Naive thymus-derived CD8-positive, alpha-beta T cell (primary cell): ENCODE data around the gene OXCT2. TPM values are rescaled to one million over a fixed set of nuclear protein-coding genes. Genes with fewer than 3 reads are reported as not detected.
A peak's percentile ranks its signal among the peaks of the same experiment; 100 is the strongest.

Experiments used
- ATAC-seq, 2 donors: fragments of 150-1000 bp; cut with Tn5 transposase in 1 of 2; sonication (Bioruptor Pico), chemical (Tn5 transposase) in 1 of 2; 1 replicate in 1 of 2; 2 replicates in 1 of 2; pipeline ENCODE4 v1.10.0; 2021; ENCODE audit warnings: mild to moderate bottlenecking in 2 of 2, moderate library complexity in 2 of 2
- POLR2A ChIA-PET: fragments of 350-600 bp; sonication (Branson Sonifier 250); formaldehyde crosslinking; loops from one replicate; lab custom pipeline; 2021; ENCODE audit warnings: antibody characterized with exemption; lab: Charles Lee
- DNase-seq, 10 donors: peaks; one replicate each; pipeline versions ENCODE4 v3.0.0 to v3.0.0-alpha.2; 2020 to 2022
- H3K27ac Mint-ChIP-seq, 10 donors: one replicate each; pipeline ENCODE4 v1.8.0; 2020 to 2022; ENCODE audit warnings: mild to moderate bottlenecking in 10 of 10, mixed read lengths in 10 of 10, moderate library complexity in 4 of 10, inconsistent platforms in 1 of 10
- H3K27me3 Mint-ChIP-seq, 5 donors: one replicate each; pipeline ENCODE4 v1.8.0; 2021 to 2022; ENCODE audit warnings: mixed read lengths in 5 of 5
- H3K36me3 Mint-ChIP-seq, 3 donors: one replicate each; pipeline ENCODE4 v1.8.0; 2020 to 2022; ENCODE audit warnings: mixed read lengths in 3 of 3, mild to moderate bottlenecking in 2 of 3, inconsistent platforms in 1 of 3
- H3K4me1 Mint-ChIP-seq, 4 donors: one replicate each; pipeline ENCODE4 v1.8.0; 2021 to 2022; ENCODE audit warnings: mixed read lengths in 4 of 4
- H3K4me3 Mint-ChIP-seq, 10 donors: one replicate each; pipeline ENCODE4 v1.8.0; 2020 to 2022; ENCODE audit warnings: mild to moderate bottlenecking in 10 of 10, mixed read lengths in 10 of 10, moderate library complexity in 6 of 10, inconsistent platforms in 1 of 10
- H3K9me3 Mint-ChIP-seq, 9 donors: one replicate each; pipeline ENCODE4 v1.8.0; 2020 to 2022; ENCODE audit warnings: mixed read lengths in 9 of 9, mild to moderate bottlenecking in 3 of 9, inconsistent platforms in 1 of 9, moderate library complexity in 1 of 9
- polyA plus RNA-seq, 3 donors: library from polyadenylated mRNA; unstranded; fragments of 300-500 nt; fragmentation: Illumina TruSeq; gene quantifications; one replicate each; pipeline ENCODE4 v1.2.3, GENCODE V29; 2021
- total RNA-seq, 8 experiments: library from RNA in 2 of 8; stranded (reverse) in 2 of 8; gene quantifications; one replicate each; pipeline ENCODE4 v1.2.3 and lab custom pipeline; 2021 to 2026

The OXCT2 gene
- total and polyA plus RNA-seq, 5 experiments from 2014 or later = not detected

- no peaks in the 10 kb centered on the region for H3K27me3 Mint-ChIP-seq
- H3K4me3 Mint-ChIP-seq = no peak overlapping the region
- POLR2A ChIA-PET = no interaction called here
- H3K4me1 Mint-ChIP-seq = peaks cover 0 to 3% (median 0%) of the 10 kb centered on the region in 4 donors
- ATAC-seq = no peak
- H3K36me3 Mint-ChIP-seq = peaks cover 0 to 58% (median 16%) of the 10 kb centered on the region in 3 donors
- DNase-seq = no peak
- no peak overlapping the region for H3K27ac Mint-ChIP-seq
- H3K9me3 Mint-ChIP-seq = no peaks in the 10 kb centered on the region
Observed at GRCh38 chr1:39758556-39759435, 12.4 kb downstream of the OXCT2 start.

GRCh38 chr1:39757501-39757900, 13.6 kb downstream of the OXCT2 start:
- ATAC-seq = no peak
- no peak for DNase-seq
- H3K27ac Mint-ChIP-seq = peak overlapping the region in 1 of 10 donors; percentile 41
- H3K9me3 Mint-ChIP-seq = no peaks in the 10 kb centered on the region
- H3K27me3 Mint-ChIP-seq = no peaks in the 10 kb centered on the region
- POLR2A ChIA-PET = no interaction called here
- H3K4me3 Mint-ChIP-seq = no peak overlapping the region
- peaks cover 0 to 70% (median 20%) of the 10 kb centered on the region in 3 donors for H3K36me3 Mint-ChIP-seq
- H3K4me1 Mint-ChIP-seq = peaks cover 0 to 3% (median 0%) of the 10 kb centered on the region in 4 donors

- Mint-ChIP-seq H3K4me1 (peaks cover 0 to 2% (median 0%) of the 10 kb centered on the region in 4 donors), H3K4me3 (no peak overlapping the region), H3K36me3 (peaks cover 4 to 79% (median 27%) of the 10 kb centered on the region in 3 donors), H3K9me3 (no peaks in the 10 kb centered on the region), H3K27me3 (no peaks in the 10 kb centered on the region), H3K27ac (peak overlapping the region in 1 of 10 donors; percentile 28)
- POLR2A ChIA-PET = no interaction called here
- DNase-seq (no peak), ATAC-seq (no peak)
Observed at GRCh38 chr1:39755965-39756659, 15.0 kb downstream of the OXCT2 start.

- POLR2A ChIA-PET = no interaction called here
- H3K27ac Mint-ChIP-seq = no peak overlapping the region
- peaks cover 4 to 87% (median 31%) of the 10 kb centered on the region in 3 donors for H3K36me3 Mint-ChIP-seq
- H3K27me3 Mint-ChIP-seq = no peaks in the 10 kb centered on the region
- H3K9me3 Mint-ChIP-seq = no peaks in the 10 kb centered on the region
- no peak for DNase-seq
- peaks cover 0 to 3% (median 0%) of the 10 kb centered on the region in 4 donors for H3K4me1 Mint-ChIP-seq
- H3K4me3 Mint-ChIP-seq = no peak overlapping the region
- ATAC-seq = no peak
Observed at GRCh38 chr1:39754906-39755504, 16.1 kb downstream of the OXCT2 start.

GRCh38 chr1:39754026-39754570, 17.1 kb downstream of the OXCT2 start:
- no peak overlapping the region for H3K4me3 Mint-ChIP-seq
- peaks cover 4 to 88% (median 33%) of the 10 kb centered on the region in 3 donors for H3K36me3 Mint-ChIP-seq
- no peaks in the 10 kb centered on the region for H3K9me3 Mint-ChIP-seq
- peaks cover 0 to 7% (median 0%) of the 10 kb centered on the region in 4 donors for H3K4me1 Mint-ChIP-seq
- H3K27me3 Mint-ChIP-seq = no peaks in the 10 kb centered on the region
- POLR2A ChIA-PET = no interaction called here
- H3K27ac Mint-ChIP-seq = no peak overlapping the region
- no peak for DNase-seq
- no peak for ATAC-seq

DNA sequence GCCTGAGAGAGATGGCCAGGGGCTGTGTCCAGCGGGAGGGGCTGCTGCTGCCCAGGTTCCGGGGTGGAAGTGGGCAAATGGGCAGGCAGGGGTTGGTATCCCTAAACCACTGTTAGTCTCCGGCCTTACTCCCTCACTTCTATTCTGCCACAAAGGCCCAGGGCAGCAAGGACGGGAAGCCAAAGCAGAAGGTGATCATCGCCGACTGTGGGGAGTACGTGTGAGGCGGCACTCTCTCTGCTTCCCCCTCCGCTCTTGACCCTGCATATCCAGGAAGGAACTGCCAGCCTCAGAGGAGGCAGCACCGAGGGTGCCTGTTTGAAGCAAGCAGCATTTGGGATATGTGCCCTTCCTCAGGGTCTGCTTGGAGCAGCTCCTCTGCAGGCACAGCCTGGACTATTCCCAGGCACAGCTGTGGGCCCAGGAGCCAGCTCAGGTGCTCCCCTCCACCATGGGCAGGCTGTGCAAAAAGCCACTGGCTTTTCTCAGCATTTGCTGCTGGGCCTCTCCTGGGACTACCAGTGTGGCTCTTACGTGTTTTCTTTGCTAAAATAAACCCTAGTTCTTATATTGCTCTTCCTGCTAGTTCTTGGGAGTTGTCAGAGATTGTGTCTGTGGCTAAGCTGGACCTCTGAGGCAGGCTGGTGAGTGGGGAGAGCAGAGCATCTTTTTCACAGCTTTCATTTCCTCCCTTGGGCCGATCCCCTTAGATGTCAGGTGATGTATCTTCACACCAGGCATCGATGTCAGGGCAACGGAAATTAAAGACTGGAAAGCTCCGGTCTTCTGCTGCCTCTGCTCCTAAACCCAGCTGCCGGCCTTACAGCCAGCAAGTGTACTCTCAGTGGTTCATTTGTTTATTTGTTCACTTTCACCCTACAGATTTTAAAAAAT, 17.8 kb downstream of the OXCT2 start:
- no peak overlapping the region for H3K4me3 Mint-ChIP-seq
- no peaks in the 10 kb centered on the region for H3K9me3 Mint-ChIP-seq
- no peak overlapping the region for H3K27ac Mint-ChIP-seq
- peaks cover 0 to 7% (median 0%) of the 10 kb centered on the region in 4 donors for H3K4me1 Mint-ChIP-seq
- H3K27me3 Mint-ChIP-seq = no peaks in the 10 kb centered on the region
- peaks cover 4 to 92% (median 33%) of the 10 kb centered on the region in 3 donors for H3K36me3 Mint-ChIP-seq
- ATAC-seq = no peak
- DNase-seq = no peak
- POLR2A ChIA-PET = no interaction called here

DNA sequence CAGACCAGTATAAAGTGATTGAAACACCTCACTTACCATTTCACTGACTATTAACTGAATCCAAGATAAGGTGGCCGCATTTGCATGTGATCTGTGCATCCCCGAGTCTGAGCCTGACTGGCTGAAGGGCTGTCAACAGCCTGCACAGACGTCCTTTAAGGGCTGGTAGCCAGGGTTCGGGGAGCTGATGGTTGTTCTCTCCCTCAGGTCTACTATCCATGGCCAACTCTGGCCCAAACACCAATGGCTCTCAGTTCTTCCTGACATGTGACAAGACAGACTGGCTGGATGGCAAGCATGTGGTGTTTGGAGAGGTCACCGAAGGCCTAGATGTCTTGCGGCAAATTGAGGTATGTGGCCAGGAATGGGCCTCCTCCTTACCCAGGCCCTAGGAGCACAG, 18.4 kb downstream of the OXCT2 start:
- ATAC-seq (no peak), DNase-seq (no peak)
- Mint-ChIP-seq H3K27ac (peak overlapping the region in 2 of 10 donors; percentile 8 to 22), H3K9me3 (no peaks in the 10 kb centered on the region), H3K36me3 (peaks cover 4 to 93% (median 33%) of the 10 kb centered on the region in 3 donors), H3K27me3 (no peaks in the 10 kb centered on the region), H3K4me1 (peaks cover 0 to 7% (median 0%) of the 10 kb centered on the region in 4 donors), H3K4me3 (no peak overlapping the region)
- POLR2A ChIA-PET = interaction anchor here (0.8 kb wide), 1 partner anchor 14 kb away, joined by 3 read pairs; the partner anchor contains the start of gene PPIE

- Mint-ChIP-seq H3K9me3 (no peaks in the 10 kb centered on the region), H3K27ac (no peak overlapping the region)
Observed at GRCh38 chr1:39751595-39751994, 19.6 kb downstream of the OXCT2 start.

GRCh38 chr1:39745016-39745670, 26.0 kb downstream of the OXCT2 start:
- DNase-seq (no peak), ATAC-seq (no peak)
- POLR2A ChIA-PET = no interaction called here
- H3K36me3 Mint-ChIP-seq = peaks cover 10 to 90% (median 32%) of the 10 kb centered on the region in 3 donors
- no peaks in the 10 kb centered on the region for H3K9me3 Mint-ChIP-seq
- H3K27ac Mint-ChIP-seq = peak overlapping the region in 1 of 10 donors; percentile 8
- no peaks in the 10 kb centered on the region for H3K27me3 Mint-ChIP-seq
- peaks cover 11 to 33% (median 18%) of the 10 kb centered on the region in 4 donors for H3K4me1 Mint-ChIP-seq
- no peak overlapping the region for H3K4me3 Mint-ChIP-seq

More at GRCh38 chr1:39751595-39751994, 19.6 kb downstream of the OXCT2 start:
- DNase-seq = no peak
- Mint-ChIP-seq H3K36me3 (peaks cover 4 to 92% (median 36%) of the 10 kb centered on the region in 3 donors), H3K27me3 (no peaks in the 10 kb centered on the region), H3K4me3 (no peak overlapping the region), H3K4me1 (peaks cover 0 to 7% (median 4%) of the 10 kb centered on the region in 4 donors)
- ATAC-seq = no peak
- POLR2A ChIA-PET = no interaction called here

DNA sequence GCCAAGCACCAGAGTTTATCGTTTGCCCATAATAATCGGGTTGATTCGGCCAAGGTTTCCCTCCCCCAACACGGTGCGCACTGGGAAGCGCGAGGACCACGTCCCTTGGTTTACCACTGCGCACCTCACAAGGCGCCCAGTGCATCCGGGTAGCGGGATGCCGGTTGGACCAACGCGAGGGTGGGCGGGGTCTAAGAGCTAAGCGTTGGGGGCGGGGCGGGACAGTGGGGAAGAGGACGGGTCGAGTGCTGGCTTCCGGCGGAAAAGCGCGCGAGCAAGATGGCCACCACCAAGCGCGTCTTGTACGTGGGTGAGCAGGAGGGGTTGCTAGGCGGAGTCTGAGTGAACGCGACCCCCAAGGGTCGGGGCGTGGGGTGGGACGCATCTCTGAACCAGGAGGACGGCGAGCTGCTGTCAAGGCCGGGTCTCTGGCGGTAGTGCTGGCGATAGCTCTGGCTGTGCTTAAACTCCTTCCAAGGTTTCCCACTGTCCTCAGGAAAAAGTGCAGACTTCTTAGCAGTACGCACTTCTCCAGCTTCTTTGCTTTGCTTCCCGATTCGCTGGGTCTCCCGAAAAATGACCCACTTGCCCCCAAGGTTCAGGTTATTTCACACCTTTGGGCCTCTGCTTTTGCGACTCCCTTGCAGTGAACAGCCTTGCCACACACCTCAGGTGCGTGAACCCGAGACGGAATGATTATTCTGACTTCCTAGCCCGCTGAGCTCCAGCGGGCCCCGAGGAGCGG, 32.4 kb downstream of the OXCT2 start, which contains the start of gene PPIE:
TSS of gene PPIE (plus strand) at position 261 of the 745 bp plus-strand sequence. CDS start at position 280, 19 bp downstream.
- DNase-seq (peak; percentile 75 to 96 (median 88)), ATAC-seq (peak; percentile 97)
- H3K27me3 Mint-ChIP-seq = peaks cover 3 to 36% (median 12%) of the 10 kb centered on the region in 5 donors
- peak within 1 kb of the TSS; percentile 89 to 99 (median 97) for H3K4me3 Mint-ChIP-seq
- no peaks in the 10 kb centered on the region for H3K9me3 Mint-ChIP-seq
- POLR2A ChIA-PET = interaction anchor here (0.6 to 2.6 kb wide), 18 partner anchors 14 to 1241 kb away, joined by 3 to 28 read pairs (median 4); partner anchors contain the start of genes BMP8B, CITED4, HPCAL4 and ZMPSTE24
- H3K27ac Mint-ChIP-seq = peak within 1 kb of the TSS; percentile 80 to 99 (median 97)
- H3K36me3 Mint-ChIP-seq = peaks cover 5 to 37% (median 11%) of the 10 kb centered on the region in 3 donors
- peaks cover 18 to 43% (median 41%) of the 10 kb centered on the region in 4 donors for H3K4me1 Mint-ChIP-seq
